Parathyroid adenoma (tissue), 2 donors: ENCODE results near the gene TTLL10.

Experiments used
- H2AFZ ChIP-seq: fragments of 300-600 bp; sonication (generic); one replicate; pipeline ENCODE4 v1.7.0; 2017; ENCODE audit warnings: antibody characterized with exemption, mild to moderate bottlenecking
- H3K27ac ChIP-seq: fragments of 300-600 bp; sonication (generic); one replicate; pipeline ENCODE4 v1.7.0; 2017
- H3K27me3 ChIP-seq: fragments of 300-600 bp; sonication (generic); one replicate; pipeline ENCODE4 v1.7.0; 2017; ENCODE audit warnings: low read length; ENCODE audit not compliant: control insufficient read depth, insufficient read depth
- H3K36me3 ChIP-seq: fragments of 300-600 bp; sonication (generic); one replicate; pipeline ENCODE4 v1.7.0; 2017; ENCODE audit warnings: low read length; ENCODE audit not compliant: control insufficient read depth, insufficient read depth
- H3K4me1 ChIP-seq: fragments of 300-600 bp; sonication (generic); one replicate; pipeline ENCODE4 v1.7.0; 2017; ENCODE audit warnings: control low read depth
- H3K4me2 ChIP-seq: fragments of 300-600 bp; sonication (generic); one replicate; pipeline ENCODE4 v1.7.0; 2017; ENCODE audit warnings: low read length
- H3K4me3 ChIP-seq: fragments of 300-600 bp; sonication (generic); one replicate; pipeline ENCODE4 v1.7.0; 2017; ENCODE audit warnings: low read depth, low read length
- H3K79me2 ChIP-seq: fragments of 300-600 bp; sonication (generic); one replicate; pipeline ENCODE4 v1.7.0; 2017; ENCODE audit warnings: control low read depth
- H3K9ac ChIP-seq: fragments of 300-600 bp; sonication (generic); one replicate; pipeline ENCODE4 v1.7.0; 2017; ENCODE audit warnings: mild to moderate bottlenecking
- H3K9me3 ChIP-seq: fragments of 300-600 bp; sonication (generic); one replicate; pipeline ENCODE4 v1.7.0; 2017; ENCODE audit warnings: low read length; ENCODE audit not compliant: control insufficient read depth
- CTCF ChIP-seq: fragments of 300-600 bp; sonication (generic); IDR thresholded peaks from one replicate; pipeline ENCODE4 v1.7.0; 2017; ENCODE audit warnings: antibody characterized with exemption, mild to moderate bottlenecking
- donor health status: primary hyperparathyroidism.

The TTLL10 gene

GRCh38 chr1:1165485-1165884 lies 8.2 kb upstream of the TTLL10 start:
- Histone ChIP-seq H3K27ac (no peak overlapping the region), H3K4me2 (no peak overlapping the region), H3K4me3 (no peak overlapping the region), H2AFZ (no peak overlapping the region), H3K9me3 (no peaks in the 10 kb centered on the region), H3K4me1 (no peaks in the 10 kb centered on the region), H3K27me3 (no peaks in the 10 kb centered on the region), H3K36me3 (no peaks in the 10 kb centered on the region), H3K79me2 (no peaks in the 10 kb centered on the region), H3K9ac (no peak overlapping the region)
- TF ChIP-seq CTCF, result no peak

DNA sequence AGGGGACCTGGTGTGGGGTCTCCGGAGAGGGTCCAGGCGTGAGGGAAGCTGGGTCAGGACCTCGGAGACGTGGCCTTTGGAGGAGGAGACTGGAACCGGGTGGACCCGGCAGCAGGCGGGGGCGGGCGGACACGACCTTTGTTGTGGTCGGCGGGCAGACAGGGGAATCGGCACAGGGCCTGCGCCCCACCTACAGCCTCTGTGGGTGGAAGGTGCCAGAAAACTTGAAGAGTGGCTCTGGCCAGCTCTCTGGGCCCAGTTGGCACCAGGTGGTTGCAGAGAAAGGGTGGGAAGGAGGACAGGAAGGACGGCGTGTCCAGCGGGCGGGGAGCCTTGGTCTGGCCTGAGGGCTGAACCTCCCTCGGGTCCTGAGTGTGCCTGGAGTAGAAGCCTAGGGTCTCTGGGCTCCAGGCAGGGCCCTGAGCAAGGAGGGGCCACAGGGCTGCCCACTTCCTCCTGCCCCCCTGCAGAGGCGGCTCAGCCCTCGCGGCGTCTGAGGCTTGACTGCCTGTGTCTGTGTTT lies 7.7 kb upstream of the TTLL10 start:
- Histone ChIP-seq H3K4me2 (no peak overlapping the region), H3K79me2 (no peaks in the 10 kb centered on the region), H3K9me3 (no peaks in the 10 kb centered on the region), H2AFZ (no peak overlapping the region), H3K36me3 (no peaks in the 10 kb centered on the region), H3K9ac (no peak overlapping the region), H3K27ac (no peak overlapping the region), H3K4me1 (no peaks in the 10 kb centered on the region), H3K4me3 (no peak overlapping the region), H3K27me3 (no peaks in the 10 kb centered on the region)
- TF ChIP-seq CTCF, result no peak

DNA sequence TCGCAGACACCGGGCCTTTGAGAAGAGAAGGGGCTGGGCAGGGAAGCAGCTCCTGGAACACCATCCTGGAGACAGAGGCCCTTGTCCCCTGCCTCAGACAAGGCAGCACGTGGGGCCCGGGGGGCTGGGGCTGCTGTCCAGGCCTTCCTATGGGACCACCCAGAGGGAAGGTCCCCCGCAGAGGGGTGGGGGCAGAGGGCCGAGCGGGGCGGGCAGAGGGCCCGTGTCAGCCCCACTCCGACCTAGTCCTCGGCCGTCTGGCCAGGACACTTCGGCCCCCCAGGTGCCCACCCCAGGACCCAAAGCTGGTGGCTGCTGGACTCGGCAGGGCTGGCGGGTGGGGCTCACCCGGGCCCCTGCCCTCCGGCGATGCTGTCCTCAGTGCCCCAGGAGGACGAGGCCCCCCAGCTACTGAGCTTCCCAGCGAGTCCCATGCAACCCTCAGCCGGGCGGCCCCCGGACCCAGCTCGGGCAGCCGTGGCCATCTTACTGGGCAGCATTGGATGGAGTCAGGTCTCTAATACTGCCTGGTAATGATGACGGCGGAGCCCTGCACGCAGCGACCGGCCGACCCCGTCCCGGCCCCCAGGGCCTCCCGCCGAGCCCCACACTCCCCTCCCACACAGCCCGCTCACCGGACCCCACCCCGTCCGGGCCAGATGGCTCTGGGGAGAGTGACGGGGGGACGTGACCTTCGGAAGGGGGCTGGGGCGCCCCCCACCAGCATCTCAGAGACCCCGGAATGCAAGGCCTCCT lies 6.9 kb upstream of the TTLL10 start:
- Histone ChIP-seq H3K4me2 (no peak overlapping the region), H3K9me3 (no peaks in the 10 kb centered on the region), H3K4me1 (no peaks in the 10 kb centered on the region), H3K27ac (no peak overlapping the region), H3K4me3 (no peak overlapping the region), H3K27me3 (no peaks in the 10 kb centered on the region), H3K36me3 (no peaks in the 10 kb centered on the region), H3K9ac (no peak overlapping the region), H2AFZ (no peak overlapping the region), H3K79me2 (no peaks in the 10 kb centered on the region)
- TF ChIP-seq CTCF, result no peak

- no peaks in the 10 kb centered on the region for H3K79me2 ChIP-seq
- H3K4me2 ChIP-seq, result no peak overlapping the region
- no peak overlapping the region for H2AFZ ChIP-seq
- H3K27me3 ChIP-seq, result no peaks in the 10 kb centered on the region
- TF ChIP-seq CTCF, result no peak
- H3K4me3 ChIP-seq, result no peak overlapping the region
- no peak overlapping the region for H3K9ac ChIP-seq
- no peaks in the 10 kb centered on the region for H3K9me3 ChIP-seq
- no peaks in the 10 kb centered on the region for H3K36me3 ChIP-seq
- H3K27ac ChIP-seq, result no peak overlapping the region
- H3K4me1 ChIP-seq, result no peaks in the 10 kb centered on the region
Observed at GRCh38 chr1:1167398-1167821, 6.3 kb upstream of the TTLL10 start.
